ENCODE measurements around the gene SMOC2. TPM values are rescaled to one million over a fixed set of nuclear protein-coding genes. Genes with fewer than 3 reads are reported as not detected.

Gene SMOC2
- total and polyA plus RNA-seq, 2 donors: 5.4 to 6.5 TPM

DNA sequence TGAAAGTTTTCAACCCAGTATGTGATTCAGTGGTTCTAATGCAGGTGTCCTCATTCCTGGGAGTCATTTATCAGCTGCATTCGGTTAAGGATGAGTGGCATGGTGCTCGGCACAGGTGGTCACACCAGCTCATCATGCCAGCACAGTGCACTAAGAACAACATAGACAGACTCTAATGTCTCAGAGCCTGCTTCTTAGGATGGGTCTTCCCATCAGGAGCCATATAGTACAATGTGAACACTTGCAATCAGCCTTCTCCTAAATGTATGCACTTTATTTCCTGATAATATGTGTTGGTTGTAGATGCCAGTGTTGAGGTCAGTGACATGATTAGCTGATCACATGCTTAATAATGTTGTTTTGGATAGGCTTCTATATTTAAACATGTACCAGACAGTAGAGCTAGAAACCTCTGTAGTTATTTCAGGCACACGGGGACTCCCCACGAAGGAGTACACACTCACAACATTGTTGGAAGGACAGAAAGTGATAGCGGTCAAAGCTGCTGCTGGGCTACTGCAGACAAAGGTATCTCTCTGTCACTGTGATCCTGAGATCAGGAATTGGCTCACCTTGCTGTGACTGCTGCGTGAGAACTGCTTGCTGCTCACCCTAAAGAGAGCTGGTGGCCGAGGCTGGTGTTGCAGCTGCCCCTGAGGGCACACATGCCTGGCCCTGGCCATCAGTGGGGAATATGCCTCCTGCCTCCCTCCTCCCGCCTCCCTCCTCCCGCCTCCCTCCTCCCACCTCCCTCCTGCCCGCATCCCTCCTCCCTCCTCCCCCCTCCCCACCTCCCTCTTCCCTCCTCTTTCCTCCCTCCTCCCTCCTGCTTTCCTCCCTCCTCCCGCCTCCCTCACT, 195.4 kb downstream of the SMOC2 start:
- no peak for DNase-seq (ENCODE audit: low read depth in 6 of 9, low spot score in 9 of 9)
- Histone ChIP-seq H3K27me3 (ENCODE audit: control insufficient read depth in 2 of 2, insufficient read depth in 1 of 2, low read length in 1 of 2) (no peaks in the 10 kb centered on the region), H3K27ac (ENCODE audit: low read depth in 1 of 2, low read length in 1 of 2) (no peak overlapping the region), H3K4me3 (ENCODE audit: low read length in 2 of 2) (no peak overlapping the region), H3K9me3 (ENCODE audit: control insufficient read depth in 2 of 2, insufficient read depth in 1 of 2, low read length in 1 of 2) (no peaks in the 10 kb centered on the region), H3K4me1 (ENCODE audit: control insufficient read depth in 2 of 2, insufficient read depth in 2 of 2, low read length in 2 of 2) (peaks cover 0 to under 1% of the 10 kb centered on the region in 2 donors), H3K36me3 (ENCODE audit: control insufficient read depth in 2 of 2, insufficient read depth in 2 of 2, low read length in 1 of 2) (no peaks in the 10 kb centered on the region)
- 64% methylated on average over 10 of the region's 11 CpGs for WGBS

DNA sequence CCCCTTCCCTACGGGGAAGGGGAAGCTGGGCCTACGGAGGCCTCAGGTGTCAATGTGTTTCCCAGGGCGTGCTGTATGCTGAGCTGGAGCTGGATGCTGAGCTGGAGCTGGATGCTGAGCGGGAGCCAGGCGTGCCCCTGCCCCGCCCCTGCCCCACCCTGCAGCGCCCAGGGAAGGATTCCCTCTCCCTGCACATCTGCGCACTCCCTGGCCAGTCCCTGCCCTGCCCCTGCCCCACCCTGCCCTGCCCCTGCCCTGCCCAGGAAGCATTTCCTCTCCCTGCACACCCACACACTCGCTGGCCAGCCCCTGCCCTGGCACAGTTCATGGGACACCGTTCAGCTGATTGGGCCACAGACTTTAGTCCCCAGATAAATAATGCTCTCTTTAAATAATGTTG, 196.8 kb downstream of the SMOC2 start:
- Histone ChIP-seq H3K4me3 (ENCODE audit: low read length in 2 of 2) (no peak overlapping the region), H3K27ac (ENCODE audit: low read depth in 1 of 2, low read length in 1 of 2) (no peak overlapping the region), H3K9me3 (ENCODE audit: control insufficient read depth in 2 of 2, insufficient read depth in 1 of 2, low read length in 1 of 2) (no peaks in the 10 kb centered on the region), H3K27me3 (ENCODE audit: control insufficient read depth in 2 of 2, insufficient read depth in 1 of 2, low read length in 1 of 2) (no peaks in the 10 kb centered on the region), H3K36me3 (ENCODE audit: control insufficient read depth in 2 of 2, insufficient read depth in 2 of 2, low read length in 1 of 2) (no peaks in the 10 kb centered on the region), H3K4me1 (ENCODE audit: control insufficient read depth in 2 of 2, insufficient read depth in 2 of 2, low read length in 2 of 2) (peaks cover 0 to 3% of the 10 kb centered on the region in 2 donors)
- 66% methylated on average over 10 of the region's 10 CpGs for WGBS
- no peak for DNase-seq (ENCODE audit: low read depth in 6 of 9, low spot score in 9 of 9)

DNA sequence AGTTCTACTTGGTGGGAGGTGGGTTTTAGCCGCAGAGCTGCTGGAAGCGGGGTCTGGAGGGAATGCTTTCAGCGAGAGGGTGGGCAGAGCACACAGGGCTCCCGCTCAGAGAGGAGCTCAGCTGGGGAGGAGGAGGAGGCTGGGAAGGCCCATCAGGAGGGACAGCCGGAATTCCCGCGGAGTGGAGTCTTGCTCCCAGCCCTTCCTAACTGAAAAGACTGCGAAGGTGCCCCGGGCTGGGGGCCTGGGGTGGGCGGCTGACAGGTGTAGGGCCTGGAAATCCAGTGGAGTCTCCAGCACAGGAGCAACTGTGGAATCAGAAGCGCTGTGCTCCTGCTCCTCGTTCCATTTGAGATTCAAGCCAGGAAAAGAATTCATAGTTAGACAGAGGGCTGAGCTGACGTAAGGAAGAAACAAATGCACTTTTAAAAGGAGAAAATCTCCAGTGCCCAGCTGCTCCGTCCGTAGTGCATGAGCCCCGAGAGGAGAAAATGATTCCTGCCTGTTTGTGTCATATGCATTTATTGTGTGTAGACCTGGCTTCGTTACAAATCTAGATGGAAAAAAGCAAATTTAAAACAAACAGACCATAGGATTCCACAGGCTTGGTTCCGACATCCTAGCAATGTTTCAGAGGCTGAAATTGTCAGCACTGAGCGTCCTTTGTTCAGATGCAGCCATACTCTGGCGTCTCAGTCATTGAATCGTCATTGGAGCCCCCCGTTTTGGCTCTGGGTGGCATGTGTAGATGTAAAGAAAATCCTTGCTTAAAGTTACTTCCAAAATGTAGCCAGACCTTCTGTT, 197.7 kb downstream of the SMOC2 start:
- Histone ChIP-seq H3K36me3 (ENCODE audit: control insufficient read depth in 2 of 2, insufficient read depth in 2 of 2, low read length in 1 of 2) (no peaks in the 10 kb centered on the region), H3K4me1 (ENCODE audit: control insufficient read depth in 2 of 2, insufficient read depth in 2 of 2, low read length in 2 of 2) (peaks cover 0 to 3% of the 10 kb centered on the region in 2 donors), H3K4me3 (ENCODE audit: low read length in 2 of 2) (no peak overlapping the region), H3K27me3 (ENCODE audit: control insufficient read depth in 2 of 2, insufficient read depth in 1 of 2, low read length in 1 of 2) (no peaks in the 10 kb centered on the region), H3K27ac (ENCODE audit: low read depth in 1 of 2, low read length in 1 of 2) (no peak overlapping the region), H3K9me3 (ENCODE audit: control insufficient read depth in 2 of 2, insufficient read depth in 1 of 2, low read length in 1 of 2) (peaks cover 0 to 4% of the 10 kb centered on the region in 2 donors)
- DNase-seq (ENCODE audit: low read depth in 6 of 9, low spot score in 9 of 9): no peak
- WGBS: 76% methylated on average over 22 of the region's 22 CpGs

DNA sequence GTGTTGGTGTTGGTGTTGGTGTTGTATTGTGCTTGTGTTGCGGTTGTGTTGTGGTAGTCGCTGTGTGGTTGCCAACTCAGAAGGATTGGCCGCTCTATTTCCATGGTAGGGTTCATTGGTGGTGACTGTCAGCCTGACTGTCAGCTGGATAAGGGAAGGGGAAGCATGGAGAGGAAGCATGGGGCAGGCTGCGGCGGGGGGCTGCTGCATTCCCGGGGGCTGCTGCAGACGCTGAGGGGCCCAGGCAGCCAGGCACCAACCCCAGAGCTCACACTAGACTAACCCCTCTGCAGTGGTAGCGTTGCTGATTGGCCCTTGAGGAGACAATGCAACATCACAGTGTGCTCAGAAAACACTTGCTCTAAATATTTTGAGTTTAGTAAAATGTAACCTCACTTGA, 199.2 kb downstream of the SMOC2 start:
- 48% methylated on average over 8 of the region's 8 CpGs for WGBS
- H3K4me3 ChIP-seq (ENCODE audit: low read length in 2 of 2): no peak overlapping the region
- no peak for DNase-seq (ENCODE audit: low read depth in 6 of 9, low spot score in 9 of 9)
- H3K36me3 ChIP-seq (ENCODE audit: control insufficient read depth in 2 of 2, insufficient read depth in 2 of 2, low read length in 1 of 2): no peaks in the 10 kb centered on the region
- peaks cover 0 to 4% of the 10 kb centered on the region in 2 donors for H3K9me3 ChIP-seq (ENCODE audit: control insufficient read depth in 2 of 2, insufficient read depth in 1 of 2, low read length in 1 of 2)
- H3K27ac ChIP-seq (ENCODE audit: low read depth in 1 of 2, low read length in 1 of 2): no peak overlapping the region
- H3K27me3 ChIP-seq (ENCODE audit: control insufficient read depth in 2 of 2, insufficient read depth in 1 of 2, low read length in 1 of 2): no peaks in the 10 kb centered on the region
- peaks cover 0 to 3% of the 10 kb centered on the region in 2 donors for H3K4me1 ChIP-seq (ENCODE audit: control insufficient read depth in 2 of 2, insufficient read depth in 2 of 2, low read length in 2 of 2)

DNA sequence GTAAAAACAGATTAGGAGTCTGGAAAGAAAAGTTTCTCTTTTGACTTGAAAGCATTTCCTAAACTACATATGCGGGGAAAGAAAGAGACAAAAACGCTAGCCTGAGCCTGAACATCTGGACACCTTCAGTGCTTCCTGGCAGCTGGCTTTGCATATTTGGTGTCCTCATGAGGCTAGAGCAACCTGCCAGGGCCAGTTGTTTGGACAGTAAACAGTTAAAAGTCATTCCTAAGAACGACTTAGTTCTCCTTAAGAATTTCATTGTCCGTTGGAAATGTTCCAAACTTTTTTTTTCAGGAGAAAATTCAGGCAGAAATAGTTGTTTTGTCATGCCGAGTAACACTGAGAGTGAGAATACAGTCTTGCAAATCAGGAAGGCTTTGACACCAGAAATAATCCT, 199.8 kb downstream of the SMOC2 start:
- Histone ChIP-seq H3K9me3 (ENCODE audit: control insufficient read depth in 2 of 2, insufficient read depth in 1 of 2, low read length in 1 of 2) (peaks cover 0 to 4% of the 10 kb centered on the region in 2 donors), H3K27me3 (ENCODE audit: control insufficient read depth in 2 of 2, insufficient read depth in 1 of 2, low read length in 1 of 2) (no peaks in the 10 kb centered on the region), H3K36me3 (ENCODE audit: control insufficient read depth in 2 of 2, insufficient read depth in 2 of 2, low read length in 1 of 2) (no peaks in the 10 kb centered on the region), H3K27ac (ENCODE audit: low read depth in 1 of 2, low read length in 1 of 2) (no peak overlapping the region), H3K4me3 (ENCODE audit: low read length in 2 of 2) (no peak overlapping the region), H3K4me1 (ENCODE audit: control insufficient read depth in 2 of 2, insufficient read depth in 2 of 2, low read length in 2 of 2) (peaks cover 0 to 3% of the 10 kb centered on the region in 2 donors)
- no peak for DNase-seq (ENCODE audit: low read depth in 6 of 9, low spot score in 9 of 9)
- WGBS: 53% methylated on average over 5 of the region's 5 CpGs

DNA sequence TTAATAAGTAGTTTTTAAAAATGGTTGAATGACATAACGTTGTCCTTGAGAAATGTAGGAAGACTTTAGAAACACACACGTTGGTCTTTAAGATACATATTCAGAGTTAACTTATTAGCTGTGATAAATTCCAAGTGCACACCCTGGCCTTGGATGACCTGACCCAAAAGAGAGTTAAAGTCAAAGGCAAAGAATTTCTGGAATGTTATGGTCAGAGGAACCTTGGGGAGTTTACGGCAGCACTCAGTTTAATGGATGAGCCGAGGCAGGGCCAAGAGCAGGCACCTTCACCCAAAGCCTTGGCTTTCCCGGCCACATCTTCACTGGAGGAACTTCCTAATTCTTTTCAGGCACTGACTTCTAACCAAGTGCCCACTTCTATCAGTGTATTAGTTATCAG, 200.5 kb downstream of the SMOC2 start:
- Histone ChIP-seq H3K36me3 (ENCODE audit: control insufficient read depth in 2 of 2, insufficient read depth in 2 of 2, low read length in 1 of 2) (no peaks in the 10 kb centered on the region), H3K27ac (ENCODE audit: low read depth in 1 of 2, low read length in 1 of 2) (no peak overlapping the region), H3K4me3 (ENCODE audit: low read length in 2 of 2) (no peak overlapping the region), H3K27me3 (ENCODE audit: control insufficient read depth in 2 of 2, insufficient read depth in 1 of 2, low read length in 1 of 2) (no peaks in the 10 kb centered on the region), H3K4me1 (ENCODE audit: control insufficient read depth in 2 of 2, insufficient read depth in 2 of 2, low read length in 2 of 2) (peaks cover 0 to 3% of the 10 kb centered on the region in 2 donors), H3K9me3 (ENCODE audit: control insufficient read depth in 2 of 2, insufficient read depth in 1 of 2, low read length in 1 of 2) (peaks cover 0 to 4% of the 10 kb centered on the region in 2 donors)
- no peak for DNase-seq (ENCODE audit: low read depth in 6 of 9, low spot score in 9 of 9)
- 90% methylated on average over 5 of the region's 5 CpGs for WGBS

DNA sequence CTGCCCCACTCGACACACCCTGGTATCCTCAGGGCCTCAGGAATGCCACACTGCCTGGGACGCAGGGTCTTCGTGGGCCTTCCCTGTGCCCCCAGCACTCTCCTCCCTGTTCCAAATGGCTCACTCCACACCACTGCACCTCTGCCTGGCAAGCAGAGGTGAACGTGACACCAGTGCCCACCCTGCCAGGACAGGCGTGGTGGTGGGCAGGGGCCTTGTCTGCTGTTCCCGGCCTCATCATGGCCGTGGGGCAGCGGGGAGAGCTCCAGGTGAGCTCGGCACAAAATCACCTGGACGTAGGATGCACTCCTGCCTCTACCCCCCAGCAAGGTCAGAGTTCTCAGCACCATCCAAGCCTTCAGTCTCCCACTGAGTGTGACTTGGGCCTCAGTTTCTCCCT, 202.4 kb downstream of the SMOC2 start:
- no peaks in the 10 kb centered on the region for H3K36me3 ChIP-seq (ENCODE audit: control insufficient read depth in 2 of 2, insufficient read depth in 2 of 2, low read length in 1 of 2)
- 94% methylated on average over 10 of the region's 10 CpGs for WGBS
- no peaks in the 10 kb centered on the region for H3K27me3 ChIP-seq (ENCODE audit: control insufficient read depth in 2 of 2, insufficient read depth in 1 of 2, low read length in 1 of 2)
- H3K9me3 ChIP-seq (ENCODE audit: control insufficient read depth in 2 of 2, insufficient read depth in 1 of 2, low read length in 1 of 2): peaks cover 0 to 4% of the 10 kb centered on the region in 2 donors
- no peak overlapping the region for H3K4me3 ChIP-seq (ENCODE audit: low read length in 2 of 2)
- no peak overlapping the region for H3K27ac ChIP-seq (ENCODE audit: low read depth in 1 of 2, low read length in 1 of 2)
- no peak for DNase-seq (ENCODE audit: low read depth in 6 of 9, low spot score in 9 of 9)
- H3K4me1 ChIP-seq (ENCODE audit: control insufficient read depth in 2 of 2, insufficient read depth in 2 of 2, low read length in 2 of 2): peaks cover 0 to 3% of the 10 kb centered on the region in 2 donors

DNA sequence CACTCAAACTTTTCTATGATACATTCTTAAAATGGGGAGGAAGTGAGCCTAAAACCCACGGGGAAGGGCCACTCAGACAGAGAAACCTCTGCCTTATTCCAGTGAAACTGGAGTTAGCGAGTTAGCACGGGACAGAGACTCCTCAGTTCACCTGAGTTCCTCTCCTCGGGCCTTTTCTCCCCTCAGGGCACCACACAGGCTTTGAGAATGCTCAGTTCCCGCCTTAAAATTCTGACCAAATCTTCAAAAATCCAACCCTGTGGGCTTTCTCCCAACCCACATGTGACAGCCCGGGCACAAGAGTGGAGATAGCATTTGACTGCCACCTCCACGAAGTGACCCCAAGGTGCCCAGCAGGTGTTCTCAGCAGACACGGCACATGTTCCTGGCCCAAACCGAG, 204.3 kb downstream of the SMOC2 start:
- no peak overlapping the region for H3K27ac ChIP-seq (ENCODE audit: low read depth in 1 of 2, low read length in 1 of 2)
- peaks cover 0 to 4% of the 10 kb centered on the region in 2 donors for H3K9me3 ChIP-seq (ENCODE audit: control insufficient read depth in 2 of 2, insufficient read depth in 1 of 2, low read length in 1 of 2)
- no peaks in the 10 kb centered on the region for H3K36me3 ChIP-seq (ENCODE audit: control insufficient read depth in 2 of 2, insufficient read depth in 2 of 2, low read length in 1 of 2)
- WGBS: 81% methylated on average over 9 of the region's 9 CpGs
- no peaks in the 10 kb centered on the region for H3K27me3 ChIP-seq (ENCODE audit: control insufficient read depth in 2 of 2, insufficient read depth in 1 of 2, low read length in 1 of 2)
- peaks cover 0 to 3% of the 10 kb centered on the region in 2 donors for H3K4me1 ChIP-seq (ENCODE audit: control insufficient read depth in 2 of 2, insufficient read depth in 2 of 2, low read length in 2 of 2)
- no peak for DNase-seq (ENCODE audit: low read depth in 6 of 9, low spot score in 9 of 9)
- no peak overlapping the region for H3K4me3 ChIP-seq (ENCODE audit: low read length in 2 of 2)

DNA sequence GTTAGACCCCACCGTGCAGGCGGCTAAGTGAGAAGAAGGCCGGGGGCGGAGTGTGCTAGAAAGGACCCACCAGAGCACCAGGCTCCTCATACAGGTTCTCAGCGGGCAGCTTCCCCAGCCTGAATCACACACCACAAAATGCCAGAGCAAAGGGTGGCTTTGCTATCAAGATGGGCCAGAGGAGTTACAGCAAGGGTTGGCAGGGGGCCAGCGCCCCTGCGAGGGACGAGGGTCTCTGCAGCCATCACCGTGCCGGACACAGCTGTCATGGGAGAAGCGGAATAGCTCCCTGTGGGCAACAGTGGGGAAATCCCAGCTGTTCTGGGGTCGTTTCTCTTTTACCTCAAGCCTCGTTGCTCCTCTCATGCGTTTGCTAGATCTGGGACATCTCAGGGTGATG, 206.3 kb downstream of the SMOC2 start:
- Histone ChIP-seq H3K9me3 (ENCODE audit: control insufficient read depth in 2 of 2, insufficient read depth in 1 of 2, low read length in 1 of 2) (peaks cover 0 to 4% of the 10 kb centered on the region in 2 donors), H3K27ac (ENCODE audit: low read depth in 1 of 2, low read length in 1 of 2) (no peak overlapping the region), H3K36me3 (ENCODE audit: control insufficient read depth in 2 of 2, insufficient read depth in 2 of 2, low read length in 1 of 2) (no peaks in the 10 kb centered on the region), H3K4me1 (ENCODE audit: control insufficient read depth in 2 of 2, insufficient read depth in 2 of 2, low read length in 2 of 2) (no peaks in the 10 kb centered on the region), H3K4me3 (ENCODE audit: low read length in 2 of 2) (no peak overlapping the region), H3K27me3 (ENCODE audit: control insufficient read depth in 2 of 2, insufficient read depth in 1 of 2, low read length in 1 of 2) (no peaks in the 10 kb centered on the region)
- DNase-seq (ENCODE audit: low read depth in 6 of 9, low spot score in 9 of 9): no peak
- 79% methylated on average over 14 of the region's 14 CpGs for WGBS

Data from thymus (tissue), 11 donors.